ENCODE measurements around the gene CRYM. TPM values are rescaled to one million over a fixed set of nuclear protein-coding genes. Genes with fewer than 3 reads are reported as not detected.

The CRYM gene
- total RNA-seq, 2 experiments from 2014 or later: not detected

DNA sequence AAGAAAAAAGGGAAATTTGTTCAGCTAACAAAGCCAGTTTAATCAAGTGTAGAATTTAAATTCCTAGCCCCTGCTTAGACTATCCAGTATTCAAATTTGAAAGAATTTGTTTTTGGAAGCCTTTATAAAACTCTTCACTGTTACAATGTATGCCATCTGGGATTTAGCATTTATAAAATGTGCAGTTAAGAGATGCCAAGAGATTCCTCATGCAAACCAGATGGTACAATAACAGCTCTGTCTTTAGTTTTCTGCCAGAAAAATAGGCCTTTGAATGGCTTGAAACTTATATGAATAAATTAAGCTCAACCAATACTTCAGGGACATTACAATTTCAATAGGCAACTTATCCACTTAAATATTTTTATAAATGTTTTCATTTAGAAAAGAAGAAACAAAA, 51.3 kb downstream of the CRYM start:
- peaks cover 65% of the 10 kb centered on the region for H3K27me3 Mint-ChIP-seq
- H3K4me3 Mint-ChIP-seq: no peak overlapping the region
- TF ChIP-seq, protein P1, sequence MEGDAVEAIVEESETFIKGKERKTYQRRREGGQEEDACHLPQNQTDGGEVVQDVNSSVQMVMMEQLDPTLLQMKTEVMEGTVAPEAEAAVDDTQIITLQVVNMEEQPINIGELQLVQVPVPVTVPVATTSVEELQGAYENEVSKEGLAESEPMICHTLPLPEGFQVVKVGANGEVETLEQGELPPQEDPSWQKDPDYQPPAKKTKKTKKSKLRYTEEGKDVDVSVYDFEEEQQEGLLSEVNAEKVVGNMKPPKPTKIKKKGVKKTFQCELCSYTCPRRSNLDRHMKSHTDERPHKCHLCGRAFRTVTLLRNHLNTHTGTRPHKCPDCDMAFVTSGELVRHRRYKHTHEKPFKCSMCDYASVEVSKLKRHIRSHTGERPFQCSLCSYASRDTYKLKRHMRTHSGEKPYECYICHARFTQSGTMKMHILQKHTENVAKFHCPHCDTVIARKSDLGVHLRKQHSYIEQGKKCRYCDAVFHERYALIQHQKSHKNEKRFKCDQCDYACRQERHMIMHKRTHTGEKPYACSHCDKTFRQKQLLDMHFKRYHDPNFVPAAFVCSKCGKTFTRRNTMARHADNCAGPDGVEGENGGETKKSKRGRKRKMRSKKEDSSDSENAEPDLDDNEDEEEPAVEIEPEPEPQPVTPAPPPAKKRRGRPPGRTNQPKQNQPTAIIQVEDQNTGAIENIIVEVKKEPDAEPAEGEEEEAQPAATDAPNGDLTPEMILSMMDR (IDR thresholded peaks at IDR 0.05): no peak
- Histone ChIP-seq H3K4me3 (ENCODE audit: low read length) (no peak overlapping the region), H3K27ac (ENCODE audit: low read depth in 1 of 2, low read length in 2 of 2) (no peak overlapping the region), H3K4me1 (ENCODE audit: insufficient read depth, low read length) (no peaks in the 10 kb centered on the region), H3K9me3 (ENCODE audit: control insufficient read depth in 1 of 2, insufficient read depth in 1 of 2, low read length in 2 of 2) (no peaks in the 10 kb centered on the region), H3K36me3 (ENCODE audit: insufficient read depth, low read length) (no peaks in the 10 kb centered on the region), H3K27me3 (ENCODE audit: control insufficient read depth in 1 of 2, insufficient read depth in 2 of 2, low read length in 2 of 2) (peaks cover 0 to 15% of the 10 kb centered on the region in 2 experiments)
- ChIA-PET POLR2A (interaction anchor here (0.7 kb wide), 1 partner anchor 19 kb away, joined by 4 read pairs; no protein-coding TSS in a partner anchor), CTCF (interaction anchor here (0.6 kb wide), 1 partner anchor 1053 kb away, joined by 3 read pairs; no protein-coding TSS in a partner anchor)
- DNase-seq (no peak), ATAC-seq (ENCODE audit: poor library complexity) (no peak)
- no peak overlapping the region for H3K27ac Mint-ChIP-seq
- intact Hi-C loops (cut with DNase I, micrococcal nuclease): no loop called here
- H3K4me1 Mint-ChIP-seq (ENCODE audit: low read depth): no peaks in the 10 kb centered on the region
- no peaks in the 10 kb centered on the region for H3K9me3 Mint-ChIP-seq
- no peaks in the 10 kb centered on the region for H3K36me3 Mint-ChIP-seq (ENCODE audit: low read depth)

DNA sequence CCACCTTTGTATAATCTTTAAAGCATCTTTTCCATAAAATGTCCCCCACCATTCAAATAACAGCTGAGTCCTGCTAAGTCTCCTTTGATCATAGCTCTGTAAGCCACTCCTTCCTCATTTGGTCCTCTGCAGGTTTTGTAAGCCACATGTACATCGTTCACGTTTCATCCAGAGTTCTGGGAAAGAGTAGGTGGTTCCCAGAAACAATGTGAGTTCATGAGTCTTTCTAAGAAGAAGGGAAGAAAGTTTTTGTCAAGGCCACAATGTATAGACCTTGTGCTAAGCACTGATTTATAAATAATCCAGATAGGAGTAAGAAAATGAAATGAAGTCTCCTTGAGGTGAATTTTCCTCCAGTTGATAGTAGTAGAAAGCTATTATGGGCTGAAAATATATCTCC, 53.3 kb downstream of the CRYM start:
- Histone ChIP-seq H3K27me3 (ENCODE audit: control insufficient read depth in 1 of 2, insufficient read depth in 2 of 2, low read length in 2 of 2) (peaks cover 0 to 15% of the 10 kb centered on the region in 2 experiments), H3K27ac (ENCODE audit: low read depth in 1 of 2, low read length in 2 of 2) (no peak overlapping the region), H3K4me3 (ENCODE audit: low read length) (no peak overlapping the region), H3K4me1 (ENCODE audit: insufficient read depth, low read length) (no peaks in the 10 kb centered on the region), H3K9me3 (ENCODE audit: control insufficient read depth in 1 of 2, insufficient read depth in 1 of 2, low read length in 2 of 2) (no peaks in the 10 kb centered on the region), H3K36me3 (ENCODE audit: insufficient read depth, low read length) (no peaks in the 10 kb centered on the region)
- H3K27ac Mint-ChIP-seq: no peak overlapping the region
- CTCF ChIA-PET: no interaction called here
- H3K9me3 Mint-ChIP-seq: no peaks in the 10 kb centered on the region
- no peak overlapping the region for H3K4me3 Mint-ChIP-seq
- H3K4me1 Mint-ChIP-seq (ENCODE audit: low read depth): no peaks in the 10 kb centered on the region
- no peaks in the 10 kb centered on the region for H3K36me3 Mint-ChIP-seq (ENCODE audit: low read depth)
- peaks cover 70% of the 10 kb centered on the region for H3K27me3 Mint-ChIP-seq
- no peak for DNase-seq
- ATAC-seq (ENCODE audit: poor library complexity): no peak
- POLR2A ChIA-PET: no interaction called here
- intact Hi-C loops (cut with DNase I, micrococcal nuclease): no loop called here
- TF ChIP-seq, protein P1 (IDR thresholded peaks at IDR 0.05): no peak

DNA sequence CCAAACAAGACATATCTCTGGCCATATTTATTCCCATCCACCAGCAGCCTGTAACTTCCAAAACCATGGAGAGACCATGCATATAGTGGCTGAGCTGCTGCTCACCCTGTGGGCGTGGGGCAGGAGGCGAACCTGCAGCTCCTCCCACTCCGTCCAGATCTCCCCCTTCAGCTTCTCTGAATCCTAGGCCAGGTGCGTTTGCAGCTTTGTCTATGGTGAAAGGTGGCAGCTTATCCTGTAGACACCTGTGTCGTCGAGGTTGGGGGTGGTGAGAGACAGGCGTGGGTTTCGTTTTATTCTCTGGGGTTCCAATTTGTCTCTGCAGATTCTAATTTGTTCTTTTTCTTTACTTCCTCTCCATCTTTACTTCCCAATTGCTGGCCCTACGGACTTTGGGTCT, 54.3 kb downstream of the CRYM start:
- no peak overlapping the region for H3K27ac ChIP-seq (ENCODE audit: low read depth in 1 of 2, low read length in 2 of 2)
- ChIA-PET CTCF (no interaction called here), POLR2A (no interaction called here)
- ATAC-seq (ENCODE audit: poor library complexity) (no peak), DNase-seq (no peak)
- TF ChIP-seq, protein P1 (IDR thresholded peaks at IDR 0.05): no peak
- Mint-ChIP-seq H3K27me3 (peaks cover 62% of the 10 kb centered on the region), H3K4me1 (ENCODE audit: low read depth) (no peaks in the 10 kb centered on the region), H3K4me3 (no peak overlapping the region), H3K27ac (no peak overlapping the region), H3K36me3 (ENCODE audit: low read depth) (no peaks in the 10 kb centered on the region), H3K9me3 (no peaks in the 10 kb centered on the region)
- H3K4me3 ChIP-seq (ENCODE audit: low read length): no peak overlapping the region
- no peaks in the 10 kb centered on the region for H3K36me3 ChIP-seq (ENCODE audit: insufficient read depth, low read length)
- H3K9me3 ChIP-seq (ENCODE audit: control insufficient read depth in 1 of 2, insufficient read depth in 1 of 2, low read length in 2 of 2): no peaks in the 10 kb centered on the region
- H3K4me1 ChIP-seq (ENCODE audit: insufficient read depth, low read length): no peaks in the 10 kb centered on the region
- intact Hi-C loops (cut with DNase I, micrococcal nuclease): no loop called here
- peaks cover 0 to 11% of the 10 kb centered on the region in 2 experiments for H3K27me3 ChIP-seq (ENCODE audit: control insufficient read depth in 1 of 2, insufficient read depth in 2 of 2, low read length in 2 of 2)

Measured in CD4-positive, alpha-beta T cell (primary cell).